Choroid plexus epithelial cell (primary cell): Measurements from ENCODE around the gene PRTN3.

Source experiments
- DNase-seq: peaks from one replicate; pipeline ENCODE4 v3.0.0-alpha.2; 2010; ENCODE audit warnings: low read depth
- H3K4me3 ChIP-seq: 2 replicates; pipeline ENCODE4 v1.5.1; 2011; ENCODE audit warnings: low read depth, mild to moderate bottlenecking, control low read depth, low read length, moderate library complexity
- TF ChIP-seq, protein P1 (sequence below): conservative IDR thresholded peaks from 2 replicates; pipeline ENCODE4 v1.5.1; 2011; ENCODE audit warnings: low read depth, mild to moderate bottlenecking, control low read depth, inconsistent platforms, low read length, moderate library complexity

Gene PRTN3

GRCh38 chr19:858868-859843 lies 18.4 kb downstream of the PRTN3 start, which contains the start of gene CFD:
TSS of gene CFD (plus strand) at chr19:859664. CDS start at chr19:859690, 26 bp downstream.
- no peak for DNase-seq
- H3K4me3 ChIP-seq = peak within 1 kb of the TSS; percentile 52
- TF ChIP-seq, protein P1, sequence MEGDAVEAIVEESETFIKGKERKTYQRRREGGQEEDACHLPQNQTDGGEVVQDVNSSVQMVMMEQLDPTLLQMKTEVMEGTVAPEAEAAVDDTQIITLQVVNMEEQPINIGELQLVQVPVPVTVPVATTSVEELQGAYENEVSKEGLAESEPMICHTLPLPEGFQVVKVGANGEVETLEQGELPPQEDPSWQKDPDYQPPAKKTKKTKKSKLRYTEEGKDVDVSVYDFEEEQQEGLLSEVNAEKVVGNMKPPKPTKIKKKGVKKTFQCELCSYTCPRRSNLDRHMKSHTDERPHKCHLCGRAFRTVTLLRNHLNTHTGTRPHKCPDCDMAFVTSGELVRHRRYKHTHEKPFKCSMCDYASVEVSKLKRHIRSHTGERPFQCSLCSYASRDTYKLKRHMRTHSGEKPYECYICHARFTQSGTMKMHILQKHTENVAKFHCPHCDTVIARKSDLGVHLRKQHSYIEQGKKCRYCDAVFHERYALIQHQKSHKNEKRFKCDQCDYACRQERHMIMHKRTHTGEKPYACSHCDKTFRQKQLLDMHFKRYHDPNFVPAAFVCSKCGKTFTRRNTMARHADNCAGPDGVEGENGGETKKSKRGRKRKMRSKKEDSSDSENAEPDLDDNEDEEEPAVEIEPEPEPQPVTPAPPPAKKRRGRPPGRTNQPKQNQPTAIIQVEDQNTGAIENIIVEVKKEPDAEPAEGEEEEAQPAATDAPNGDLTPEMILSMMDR = no peak

GRCh38 chr19:861141-861755 lies 20.4 kb downstream of the PRTN3 start:
- H3K4me3 ChIP-seq = no peak overlapping the region
- TF ChIP-seq, protein P1 = no peak

DNA sequence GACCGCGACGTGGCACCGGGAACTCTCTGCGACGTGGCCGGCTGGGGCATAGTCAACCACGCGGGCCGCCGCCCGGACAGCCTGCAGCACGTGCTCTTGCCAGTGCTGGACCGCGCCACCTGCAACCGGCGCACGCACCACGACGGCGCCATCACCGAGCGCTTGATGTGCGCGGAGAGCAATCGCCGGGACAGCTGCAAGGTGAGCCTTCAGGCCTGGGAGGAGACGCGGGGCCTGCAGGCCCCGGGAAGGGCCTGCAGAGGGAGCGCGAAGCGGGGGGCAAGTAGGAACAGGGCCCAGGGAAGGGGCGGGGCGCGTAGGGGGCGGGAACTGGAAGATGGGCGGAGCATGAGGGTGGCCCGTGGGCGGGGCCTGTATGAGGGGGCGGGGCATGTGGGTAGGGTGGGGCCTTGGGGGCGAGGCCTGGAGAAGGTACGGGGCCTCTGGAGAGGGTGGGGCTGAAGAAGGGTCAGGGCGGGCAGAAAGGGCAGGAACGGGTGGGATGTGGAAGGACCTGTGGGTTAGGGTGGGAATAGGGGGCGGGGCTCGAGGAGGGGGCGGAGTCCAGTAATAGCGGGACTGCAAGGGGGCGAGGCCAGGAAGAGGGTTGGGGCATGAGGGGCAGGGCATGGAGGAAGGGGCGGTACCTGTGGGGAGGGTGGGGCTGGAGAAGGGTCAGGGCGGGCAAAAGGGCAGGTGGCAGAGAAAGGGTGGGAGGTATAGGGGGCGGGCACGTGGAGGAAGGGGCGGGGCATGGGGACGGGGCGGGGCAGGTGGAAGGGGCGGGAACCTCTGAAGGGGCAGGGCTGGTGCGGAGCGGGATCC lies 21.2 kb downstream of the PRTN3 start:
- no peak overlapping the region for H3K4me3 ChIP-seq
- DNase-seq = peak; percentile 31
- TF ChIP-seq, protein P1 = no peak

More at GRCh38 chr19:861141-861755, 20.4 kb downstream of the PRTN3 start:
- no peak for DNase-seq

GRCh38 chr19:862581-863314 lies 21.9 kb downstream of the PRTN3 start:
- TF ChIP-seq, protein P1 = no peak
- H3K4me3 ChIP-seq = no peak overlapping the region
- DNase-seq = peak; percentile 54

GRCh38 chr19:863315-863620 lies 22.5 kb downstream of the PRTN3 start:
- H3K4me3 ChIP-seq = no peak overlapping the region
- DNase-seq = no peak
- TF ChIP-seq, protein P1 = no peak

DNA sequence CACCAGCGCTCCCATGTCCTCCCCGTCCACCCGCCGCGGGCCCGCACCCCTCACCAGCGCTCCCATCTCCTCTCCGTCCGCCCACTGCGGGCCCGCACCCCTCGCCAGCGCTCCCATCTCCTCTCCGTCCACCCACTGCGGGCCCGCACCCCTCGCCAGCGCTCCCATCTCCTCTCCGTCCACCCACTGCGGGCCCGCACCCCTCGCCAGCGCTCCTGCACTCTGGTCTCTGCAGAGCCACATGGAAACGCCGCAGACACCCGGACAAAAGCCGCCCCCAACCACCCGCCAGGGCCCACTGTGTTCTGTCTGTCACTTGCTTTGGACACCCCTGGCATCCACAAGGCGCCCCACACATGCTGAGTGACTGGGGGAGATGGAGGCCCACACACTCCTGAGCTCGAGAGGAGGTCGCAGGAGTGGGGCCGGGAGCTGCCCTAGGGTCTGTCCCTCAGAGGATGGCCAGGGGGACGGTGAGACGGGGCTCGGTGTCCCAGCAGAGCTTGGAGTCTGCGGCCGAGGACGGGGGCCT lies 26.0 kb downstream of the PRTN3 start:
- no peak overlapping the region for H3K4me3 ChIP-seq
- TF ChIP-seq, protein P1 = no peak
- no peak for DNase-seq
